Neuronal stem cell (in vitro differentiated cells): Measurements from ENCODE around the gene CTSW.
A peak's percentile ranks its signal among the peaks of the same experiment; 100 is the strongest.

Experiments used
- DNase-seq: peaks from one replicate; pipeline ENCODE4 v3.0.0-alpha.2; 2013; ENCODE audit warnings: low spot score
- H2AFZ ChIP-seq: one replicate; pipeline ENCODE4 v1.6.1; 2013; ENCODE audit warnings: mild to moderate bottlenecking, low read length, inconsistent platforms
- H2AK5ac ChIP-seq: 2 replicates; pipeline ENCODE4 v1.6.1; 2013; ENCODE audit warnings: low read depth, mild to moderate bottlenecking, inconsistent platforms, low read length, moderate library complexity, mixed read lengths
- H2BK120ac ChIP-seq: 2 replicates; pipeline ENCODE4 v1.6.1; 2013; ENCODE audit warnings: low read depth, mild to moderate bottlenecking, inconsistent platforms, low read length, moderate library complexity, mixed read lengths
- H2BK12ac ChIP-seq: one replicate; pipeline ENCODE4 v1.6.1; 2013; ENCODE audit warnings: low read length, inconsistent platforms
- H2BK15ac ChIP-seq: 2 replicates; pipeline ENCODE4 v1.6.1; 2013; ENCODE audit warnings: mild to moderate bottlenecking, low read length, inconsistent platforms, mixed read lengths
- H2BK5ac ChIP-seq: one replicate; pipeline ENCODE4 v1.6.1; 2013; ENCODE audit warnings: inconsistent platforms, mild to moderate bottlenecking, low read length, moderate library complexity
- H3K14ac ChIP-seq: one replicate; pipeline ENCODE4 v1.6.1; 2013; ENCODE audit warnings: low read length, inconsistent platforms
- H3K18ac ChIP-seq: 2 replicates; pipeline ENCODE4 v1.6.1; 2013; ENCODE audit warnings: low read length, inconsistent platforms
- H3K23ac ChIP-seq: 2 replicates; pipeline ENCODE4 v1.6.1; 2013; ENCODE audit warnings: low read depth, mild to moderate bottlenecking, mixed read lengths, low read length, inconsistent platforms; ENCODE audit not compliant: poor library complexity
- H3K27ac ChIP-seq: replicated peaks from 3 replicates; pipeline ENCODE4 v1.5.1; 2013; ENCODE audit warnings: low read length, inconsistent platforms
- H3K27me3 ChIP-seq, 3 experiments: 2 replicates each; pipeline ENCODE4 v1.6.1; 2013; ENCODE audit warnings: low read length in 3 of 3, mild to moderate bottlenecking in 2 of 3, inconsistent platforms in 1 of 3, low read depth in 1 of 3, mixed read lengths in 1 of 3, moderate library complexity in 1 of 3; ENCODE audit not compliant: control insufficient read depth in 3 of 3, insufficient read depth in 3 of 3
- H3K36me3 ChIP-seq, 2 donors: replicated peaks in 1 of 2; 2 replicates each; pipeline ENCODE4 v1.6.1; 2013; ENCODE audit warnings: low read length in 2 of 2; ENCODE audit not compliant: control insufficient read depth in 2 of 2, insufficient read depth in 2 of 2
- H3K4ac ChIP-seq: 2 replicates; pipeline ENCODE4 v1.6.1; 2013; ENCODE audit warnings: inconsistent platforms, mild to moderate bottlenecking, low read length, moderate library complexity
- H3K4me1 ChIP-seq, 2 donors: 1 replicate in 1 of 2; 2 replicates in 1 of 2; pipeline ENCODE4 v1.6.1; 2013; ENCODE audit warnings: low read length in 2 of 2, low read depth in 1 of 2; ENCODE audit not compliant: control insufficient read depth in 2 of 2, insufficient read depth in 1 of 2
- H3K4me2 ChIP-seq: one replicate; pipeline ENCODE4 v1.6.1; 2013; ENCODE audit warnings: mild to moderate bottlenecking, low read length, inconsistent platforms; ENCODE audit not compliant: insufficient read depth, poor library complexity, severe bottlenecking
- H3K4me3 ChIP-seq, 2 donors: 2 replicates each; pipeline ENCODE4 v1.5.1; 2013; ENCODE audit warnings: low read length in 2 of 2, mild to moderate bottlenecking in 2 of 2, inconsistent platforms in 1 of 2, moderate library complexity in 1 of 2
- H3K79me1 ChIP-seq: one replicate; pipeline ENCODE4 v1.6.1; 2013; ENCODE audit warnings: low read depth, mild to moderate bottlenecking, inconsistent platforms, low read length, moderate library complexity
- H3K9ac ChIP-seq: one replicate; pipeline ENCODE4 v1.6.1; 2013; ENCODE audit warnings: mild to moderate bottlenecking, low read depth, low read length, inconsistent platforms; ENCODE audit not compliant: poor library complexity
- H3K9me3 ChIP-seq, 2 donors: replicated peaks in 1 of 2; 2 replicates each; pipeline versions ENCODE3 to v1.6.1; 2013; ENCODE audit warnings: low read length in 2 of 2, mild to moderate bottlenecking in 2 of 2, inconsistent platforms in 1 of 2, low read depth in 1 of 2, mixed read lengths in 1 of 2, moderate library complexity in 1 of 2; ENCODE audit not compliant: control insufficient read depth in 2 of 2, insufficient read depth in 1 of 2
- H4K8ac ChIP-seq: one replicate; pipeline ENCODE4 v1.6.1; 2013; ENCODE audit warnings: low read depth, mild to moderate bottlenecking, inconsistent platforms, low read length, moderate library complexity
- H4K91ac ChIP-seq: one replicate; pipeline ENCODE4 v1.6.1; 2013; ENCODE audit warnings: low read length, low read depth, mild to moderate bottlenecking, inconsistent platforms; ENCODE audit not compliant: poor library complexity
- WGBS, 2 donors: extraction: QIAGEN DNeasy Blood & Tissue Kit; methylation state at CpG; one replicate each; pipeline ENCODE4 v1.1.7; 2013; ENCODE audit warnings: missing lambda C conversion rate in 2 of 2, mixed read lengths in 1 of 2; ENCODE audit not compliant: insufficient read length in 2 of 2, insufficient replicate concordance in 1 of 2; ENCODE audit errors: extremely low coverage in 2 of 2; 5-methylcytosine and 5-hydroxymethylcytosine counted together

CTSW gene

DNA sequence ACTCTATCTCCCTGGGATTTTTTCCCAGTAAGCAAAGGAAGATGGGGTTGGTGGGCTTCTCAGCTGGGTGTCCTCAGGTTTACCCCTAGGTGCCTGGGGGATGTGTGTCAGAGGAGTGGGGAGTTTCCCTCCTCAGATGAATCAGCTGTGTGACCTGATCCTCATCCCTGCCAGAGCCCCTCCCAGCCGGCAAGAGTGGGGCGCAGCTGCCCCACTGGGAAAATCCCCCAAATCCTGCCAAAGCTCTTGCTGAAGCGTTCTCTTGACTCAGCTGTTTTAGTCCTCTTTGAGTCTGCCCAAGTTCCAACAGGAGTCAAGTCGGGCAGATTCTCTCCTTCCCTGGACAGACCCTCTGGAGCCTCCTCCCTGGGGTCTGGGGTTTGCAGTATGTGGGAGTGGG is 33.2 kb downstream of the CTSW start:
- no peak overlapping the region for H3K4ac ChIP-seq
- no peak overlapping the region for H3K23ac ChIP-seq
- no peak overlapping the region for H3K9ac ChIP-seq
- peaks cover 9 to 13% of the 10 kb centered on the region in 2 donors for H3K36me3 ChIP-seq
- H2BK12ac ChIP-seq, result no peak overlapping the region
- H2AK5ac ChIP-seq, result peak overlapping the region; percentile 8
- no peak overlapping the region for H3K14ac ChIP-seq
- H4K8ac ChIP-seq, result no peak overlapping the region
- H4K91ac ChIP-seq, result no peak overlapping the region
- peaks cover 0 to 4% (median 0%) of the 10 kb centered on the region in 3 experiments for H3K27me3 ChIP-seq
- no peak overlapping the region for H3K27ac ChIP-seq
- peaks cover 4% of the 10 kb centered on the region for H3K79me1 ChIP-seq
- H2AFZ ChIP-seq, result no peak overlapping the region
- peaks cover 4 to 9% of the 10 kb centered on the region in 2 donors for H3K4me1 ChIP-seq
- H2BK120ac ChIP-seq, result no peak overlapping the region
- H2BK5ac ChIP-seq, result no peak overlapping the region
- no peak for DNase-seq
- H3K4me2 ChIP-seq, result no peak overlapping the region
- peaks cover 0 to 2% of the 10 kb centered on the region in 2 donors for H3K9me3 ChIP-seq
- no peak overlapping the region for H3K4me3 ChIP-seq
- no peak overlapping the region for H2BK15ac ChIP-seq
- H3K18ac ChIP-seq, result no peak overlapping the region
- WGBS, 2 donors, result no CpG with 5 or more reads among the region's 4 CpGs

GRCh38 chr11:65915101-65915820 is 35.6 kb downstream of the CTSW start:
- H3K27ac ChIP-seq, result no peak overlapping the region

DNA sequence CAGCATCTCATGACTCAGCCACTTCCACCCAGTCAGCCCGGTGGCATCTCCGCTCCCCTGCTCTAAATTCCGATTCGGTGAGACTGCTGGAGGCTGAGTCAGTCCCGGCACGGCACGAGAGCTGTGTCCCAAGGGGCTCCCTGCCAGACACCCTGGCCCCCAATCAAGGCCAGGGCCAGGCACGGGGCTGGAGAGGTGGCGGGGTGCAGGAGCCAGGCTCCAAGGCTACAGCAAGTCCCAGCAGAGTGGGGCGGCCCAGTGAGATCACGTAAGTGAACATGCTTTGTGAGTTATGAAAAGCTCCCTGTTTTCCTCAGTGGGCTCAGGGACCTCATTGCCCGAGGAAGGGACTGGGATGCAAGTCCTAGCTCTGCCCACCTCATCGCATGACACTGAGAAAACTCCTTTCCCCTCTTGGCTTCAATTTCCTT is 36.2 kb downstream of the CTSW start:
- Histone ChIP-seq H3K4ac (no peak overlapping the region), H2AK5ac (no peak overlapping the region), H2BK5ac (peak overlapping the region; percentile 46), H3K4me3 (no peak overlapping the region), H3K14ac (no peak overlapping the region), H3K27ac (no peak overlapping the region), H2BK15ac (no peak overlapping the region), H3K9me3 (peaks cover 0 to 2% of the 10 kb centered on the region in 2 donors), H2BK12ac (no peak overlapping the region), H4K91ac (no peak overlapping the region), H3K4me2 (no peak overlapping the region), H3K9ac (peak overlapping the region; percentile 12), H3K18ac (no peak overlapping the region), H2AFZ (no peak overlapping the region), H3K23ac (peak overlapping the region; percentile 58), H4K8ac (no peak overlapping the region), H3K36me3 (peaks cover 12 to 19% of the 10 kb centered on the region in 2 donors), H3K4me1 (peaks cover 17 to 22% of the 10 kb centered on the region in 2 donors), H3K27me3 (no peaks in the 10 kb centered on the region), H3K79me1 (peaks cover 19% of the 10 kb centered on the region), H2BK120ac (no peak overlapping the region)
- WGBS, 2 donors, result no CpG with 5 or more reads among the region's 13 CpGs
- DNase-seq, result no peak

More at GRCh38 chr11:65915101-65915820, 35.6 kb downstream of the CTSW start:
- H3K4ac ChIP-seq, result peak overlapping the region; percentile 8
- H3K14ac ChIP-seq, result no peak overlapping the region
- H3K4me3 ChIP-seq, result no peak overlapping the region
- WGBS, 2 donors, result no CpG with 5 or more reads among the region's 10 CpGs
- no peak overlapping the region for H2BK12ac ChIP-seq
- peaks cover 9 to 14% of the 10 kb centered on the region in 2 donors for H3K36me3 ChIP-seq
- no peak overlapping the region for H4K8ac ChIP-seq
- peaks cover 15% of the 10 kb centered on the region for H3K79me1 ChIP-seq
- no peak overlapping the region for H2BK15ac ChIP-seq
- H3K18ac ChIP-seq, result peak overlapping the region; percentile 74
- no peak overlapping the region for H4K91ac ChIP-seq
- peak overlapping the region; percentile 39 for H3K9ac ChIP-seq
- peak overlapping the region; percentile 58 for H3K23ac ChIP-seq
- no peak for DNase-seq
- H2BK5ac ChIP-seq, result peak overlapping the region; percentile 46
- H3K9me3 ChIP-seq, result peaks cover 0 to 2% of the 10 kb centered on the region in 2 donors
- H2AFZ ChIP-seq, result no peak overlapping the region
- peaks cover 0 to 2% (median 0%) of the 10 kb centered on the region in 3 experiments for H3K27me3 ChIP-seq
- H2AK5ac ChIP-seq, result no peak overlapping the region
- H2BK120ac ChIP-seq, result no peak overlapping the region
- H3K4me1 ChIP-seq, result peaks cover 13 to 17% of the 10 kb centered on the region in 2 donors
- no peak overlapping the region for H3K4me2 ChIP-seq

DNA sequence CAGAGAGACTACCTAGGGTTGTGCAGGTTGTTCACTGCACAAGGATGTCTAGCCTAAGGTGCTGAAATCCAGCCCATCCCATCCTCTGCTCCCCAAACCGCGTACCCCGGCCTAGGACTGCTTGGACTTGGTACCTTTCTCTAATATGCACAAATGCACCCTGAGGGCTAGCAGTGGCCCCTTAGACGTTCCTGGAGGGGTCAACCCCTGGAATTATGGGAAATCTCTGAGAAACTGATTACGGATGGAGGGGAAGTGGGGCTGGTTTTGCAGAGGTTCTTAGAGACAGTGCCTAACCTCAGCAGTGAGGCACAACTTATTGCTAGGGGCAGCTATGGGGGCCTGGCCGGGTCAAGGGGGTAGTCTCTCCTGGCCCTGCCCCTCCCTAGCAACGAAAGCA is 36.8 kb downstream of the CTSW start:
- no peak overlapping the region for H2AFZ ChIP-seq
- H3K18ac ChIP-seq, result no peak overlapping the region
- no peak overlapping the region for H3K4me2 ChIP-seq
- no peak overlapping the region for H3K14ac ChIP-seq
- no peak overlapping the region for H2BK120ac ChIP-seq
- H3K79me1 ChIP-seq, result peaks cover 22% of the 10 kb centered on the region
- H2AK5ac ChIP-seq, result no peak overlapping the region
- DNase-seq, result no peak
- H3K36me3 ChIP-seq, result peaks cover 12 to 24% of the 10 kb centered on the region in 2 donors
- H4K8ac ChIP-seq, result no peak overlapping the region
- no peak overlapping the region for H3K4me3 ChIP-seq
- peak overlapping the region; percentile 8 for H2BK5ac ChIP-seq
- no peak overlapping the region for H2BK12ac ChIP-seq
- no peak overlapping the region for H3K9ac ChIP-seq
- H3K23ac ChIP-seq, result no peak overlapping the region
- no peak overlapping the region for H2BK15ac ChIP-seq
- no CpG with 5 or more reads among the region's 7 CpGs for WGBS, 2 donors
- peaks cover 0 to 2% of the 10 kb centered on the region in 2 donors for H3K9me3 ChIP-seq
- H4K91ac ChIP-seq, result no peak overlapping the region
- H3K27me3 ChIP-seq, result no peaks in the 10 kb centered on the region
- no peak overlapping the region for H3K4ac ChIP-seq
- H3K27ac ChIP-seq, result no peak overlapping the region
- peaks cover 17 to 22% of the 10 kb centered on the region in 2 donors for H3K4me1 ChIP-seq
